ENCODE measurements around the gene SPDL1. TPM values are rescaled to one million over a fixed set of nuclear protein-coding genes. Genes with fewer than 3 reads are reported as not detected.

The SPDL1 gene
- total RNA-seq, 1 donor = 10.9 TPM

GRCh38 chr5:169567079-169567478 is 16.5 kb upstream of the SPDL1 start:
- H3K9me3 ChIP-seq (ENCODE audit: low read depth, low read length) = no peaks in the 10 kb centered on the region
- no peaks in the 10 kb centered on the region for H3K4me1 ChIP-seq (ENCODE audit: insufficient read depth, low read length)
- DNase-seq (ENCODE audit: insufficient read length, low spot score, missing footprints) = no peak
- no peaks in the 10 kb centered on the region for H4K20me1 ChIP-seq (ENCODE audit: insufficient read depth, low read length)
- H3K79me2 ChIP-seq (ENCODE audit: insufficient read depth, low read length) = no peaks in the 10 kb centered on the region
- H3K4me3 ChIP-seq (ENCODE audit: insufficient read depth, low read length) = no peak overlapping the region
- no peak overlapping the region for H3K27ac ChIP-seq (ENCODE audit: low read depth, low read length)
- H3K27me3 ChIP-seq (ENCODE audit: insufficient read depth, low read length) = no peaks in the 10 kb centered on the region
- no peaks in the 10 kb centered on the region for H3K36me3 ChIP-seq (ENCODE audit: insufficient read depth, low read length)
- no peak for TF ChIP-seq CTCF (IDR thresholded peaks at IDR 0.05; ENCODE audit: extremely low read depth, low read depth, low read length)
- no peak overlapping the region for H3K4me2 ChIP-seq (ENCODE audit: insufficient read depth, low read length)
- no peak overlapping the region for H2AFZ ChIP-seq (ENCODE audit: low read length)

- no peak for TF ChIP-seq CTCF (IDR thresholded peaks at IDR 0.05; ENCODE audit: extremely low read depth, low read depth, low read length)
- Histone ChIP-seq H3K27me3 (ENCODE audit: insufficient read depth, low read length) (no peaks in the 10 kb centered on the region), H3K9me3 (ENCODE audit: low read depth, low read length) (no peaks in the 10 kb centered on the region), H3K79me2 (ENCODE audit: insufficient read depth, low read length) (no peaks in the 10 kb centered on the region), H3K4me1 (ENCODE audit: insufficient read depth, low read length) (no peaks in the 10 kb centered on the region), H3K36me3 (ENCODE audit: insufficient read depth, low read length) (no peaks in the 10 kb centered on the region), H3K27ac (ENCODE audit: low read depth, low read length) (no peak overlapping the region), H3K4me3 (ENCODE audit: insufficient read depth, low read length) (no peak overlapping the region), H3K4me2 (ENCODE audit: insufficient read depth, low read length) (no peak overlapping the region), H4K20me1 (ENCODE audit: insufficient read depth, low read length) (no peaks in the 10 kb centered on the region), H2AFZ (ENCODE audit: low read length) (no peak overlapping the region)
- no peak for DNase-seq (ENCODE audit: insufficient read length, low spot score, missing footprints)
Measured at GRCh38 chr5:169569513-169569912, 14.1 kb upstream of the SPDL1 start.

GRCh38 chr5:169571355-169571754 is 12.2 kb upstream of the SPDL1 start:
- Histone ChIP-seq H3K4me1 (ENCODE audit: insufficient read depth, low read length) (peaks cover 11% of the 10 kb centered on the region), H3K9me3 (ENCODE audit: low read depth, low read length) (no peaks in the 10 kb centered on the region), H3K27ac (ENCODE audit: low read depth, low read length) (no peak overlapping the region), H3K4me3 (ENCODE audit: insufficient read depth, low read length) (no peak overlapping the region), H4K20me1 (ENCODE audit: insufficient read depth, low read length) (no peaks in the 10 kb centered on the region), H3K27me3 (ENCODE audit: insufficient read depth, low read length) (no peaks in the 10 kb centered on the region), H3K79me2 (ENCODE audit: insufficient read depth, low read length) (no peaks in the 10 kb centered on the region), H3K36me3 (ENCODE audit: insufficient read depth, low read length) (no peaks in the 10 kb centered on the region), H3K4me2 (ENCODE audit: insufficient read depth, low read length) (no peak overlapping the region), H2AFZ (ENCODE audit: low read length) (no peak overlapping the region)
- no peak for TF ChIP-seq CTCF (IDR thresholded peaks at IDR 0.05; ENCODE audit: extremely low read depth, low read depth, low read length)
- no peak for DNase-seq (ENCODE audit: insufficient read length, low spot score, missing footprints)

GRCh38 chr5:169574134-169574646 is 9.4 kb upstream of the SPDL1 start:
- Histone ChIP-seq H3K4me3 (ENCODE audit: insufficient read depth, low read length) (no peak overlapping the region), H3K27ac (ENCODE audit: low read depth, low read length) (no peak overlapping the region), H3K27me3 (ENCODE audit: insufficient read depth, low read length) (no peaks in the 10 kb centered on the region), H2AFZ (ENCODE audit: low read length) (no peak overlapping the region), H3K4me2 (ENCODE audit: insufficient read depth, low read length) (no peak overlapping the region), H3K79me2 (ENCODE audit: insufficient read depth, low read length) (no peaks in the 10 kb centered on the region), H4K20me1 (ENCODE audit: insufficient read depth, low read length) (no peaks in the 10 kb centered on the region), H3K36me3 (ENCODE audit: insufficient read depth, low read length) (no peaks in the 10 kb centered on the region), H3K9me3 (ENCODE audit: low read depth, low read length) (no peaks in the 10 kb centered on the region), H3K4me1 (ENCODE audit: insufficient read depth, low read length) (peaks cover 28% of the 10 kb centered on the region)
- no peak for TF ChIP-seq CTCF (IDR thresholded peaks at IDR 0.05; ENCODE audit: extremely low read depth, low read depth, low read length)
- no peak for DNase-seq (ENCODE audit: insufficient read length, low spot score, missing footprints)

All from osteoblast (primary cell).